Stimulated activated CD4-positive, alpha-beta T cell treated with anti-CD3 and anti-CD28 coated beads, Interleukin-2, amount 100 ng/mL, for 48 hours (primary cell): Measurements from ENCODE around the gene CFTR.
"Not testable (repeated sequence)": the region's sequence is repeated elsewhere in the genome, so short reads cannot be mapped to it uniquely, and the experiment has no call there.

Experiments
- DNase-seq, 2 donors: peaks; one replicate each; pipeline ENCODE4 v3.0.0-alpha.2; 2020

Gene CFTR

DNA sequence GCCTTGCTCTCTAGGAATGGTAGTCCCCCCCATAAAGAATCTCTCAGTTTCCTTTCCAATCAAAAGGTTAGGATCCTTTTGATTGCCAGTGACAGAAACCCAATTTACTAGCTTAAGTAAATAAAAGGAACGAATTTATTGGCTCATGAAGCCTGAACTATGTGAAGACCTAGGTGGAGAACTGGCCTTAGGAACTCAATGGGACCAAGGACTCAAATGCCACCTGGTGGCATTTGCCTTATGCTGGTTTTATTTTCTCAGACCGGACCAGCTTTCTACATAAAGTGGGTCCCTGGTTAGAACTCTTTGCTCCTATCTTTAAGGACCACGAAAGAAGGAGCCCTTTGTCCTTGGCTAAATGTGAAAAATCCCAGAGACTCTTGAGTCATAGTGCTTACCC lies 25.4 kb downstream of the CFTR start:
- no peak for DNase-seq

DNA sequence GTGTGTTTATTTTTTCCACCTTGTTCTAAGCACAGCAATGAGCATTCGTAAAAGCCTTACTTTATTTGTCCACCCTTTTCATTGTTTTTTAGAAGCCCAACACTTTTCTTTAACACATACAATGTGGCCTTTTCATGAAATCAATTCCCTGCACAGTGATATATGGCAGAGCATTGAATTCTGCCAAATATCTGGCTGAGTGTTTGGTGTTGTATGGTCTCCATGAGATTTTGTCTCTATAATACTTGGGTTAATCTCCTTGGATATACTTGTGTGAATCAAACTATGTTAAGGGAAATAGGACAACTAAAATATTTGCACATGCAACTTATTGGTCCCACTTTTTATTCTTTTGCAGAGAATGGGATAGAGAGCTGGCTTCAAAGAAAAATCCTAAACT lies 28.9 kb downstream of the CFTR start:
- DNase-seq: no peak

DNA sequence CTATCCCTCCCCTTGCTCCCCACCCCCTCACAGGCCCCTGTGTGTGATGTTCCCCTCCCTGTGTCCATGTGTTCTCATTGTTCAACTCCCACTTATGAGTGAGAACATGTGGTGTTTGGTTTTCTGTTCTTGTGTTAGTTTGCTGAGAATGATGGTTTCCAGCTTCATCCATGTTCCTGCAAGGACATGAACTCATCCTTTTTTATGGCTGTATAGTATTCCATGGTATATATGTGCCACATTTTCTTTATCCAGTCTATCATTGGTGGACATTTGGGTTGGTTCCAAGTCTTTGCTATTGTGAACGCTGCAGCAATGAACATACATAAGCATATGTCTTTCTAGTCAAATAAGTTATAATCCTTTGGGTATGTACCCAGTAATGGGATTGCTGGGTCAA lies 37.4 kb downstream of the CFTR start:
- not testable (repeated sequence) for DNase-seq

DNA sequence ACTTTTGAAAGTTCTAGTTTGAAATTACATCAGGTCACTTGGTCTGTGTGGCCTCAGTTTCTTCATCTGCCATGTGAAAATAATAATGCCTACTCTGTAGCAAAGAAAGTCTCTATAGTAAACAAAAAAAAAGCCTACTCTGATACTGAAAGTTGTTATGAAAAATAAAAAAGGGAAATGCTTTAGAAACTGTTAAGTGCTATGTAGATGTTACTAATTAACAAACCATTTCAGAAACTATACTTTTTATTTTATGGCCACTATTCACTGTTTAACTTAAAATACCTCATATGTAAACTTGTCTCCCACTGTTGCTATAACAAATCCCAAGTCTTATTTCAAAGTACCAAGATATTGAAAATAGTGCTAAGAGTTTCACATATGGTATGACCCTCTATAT lies 50.6 kb downstream of the CFTR start:
- DNase-seq: no peak

DNA sequence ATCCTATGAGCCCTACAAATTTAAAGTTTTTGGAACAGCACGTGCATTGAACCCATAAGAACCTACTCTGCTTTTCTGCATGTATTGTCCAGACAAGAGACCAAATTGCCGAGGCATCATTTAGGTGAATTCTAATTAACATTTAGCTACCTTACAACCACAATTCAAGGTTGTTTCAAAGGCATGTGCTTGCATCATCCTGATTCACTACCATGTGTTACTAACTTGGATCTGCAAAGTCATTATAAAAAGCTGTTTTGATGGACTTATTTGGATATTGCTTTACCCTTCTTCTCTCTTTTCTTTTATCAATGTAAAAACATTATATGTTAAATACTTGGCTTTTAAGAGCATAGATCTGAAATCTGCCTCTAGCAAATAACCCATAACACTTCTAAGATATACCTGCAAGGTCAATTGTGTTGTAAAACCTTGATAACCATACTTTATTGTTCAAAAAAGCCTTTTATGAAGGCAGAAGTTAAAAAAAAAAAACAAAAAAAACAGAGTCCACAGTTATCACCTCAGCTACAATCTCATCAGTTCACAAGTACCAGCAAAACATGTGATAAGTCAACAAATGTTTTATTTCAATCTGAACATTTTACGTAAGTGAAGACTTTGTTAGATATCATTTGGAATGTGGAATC lies 51.9 kb downstream of the CFTR start:
- DNase-seq: no peak

DNA sequence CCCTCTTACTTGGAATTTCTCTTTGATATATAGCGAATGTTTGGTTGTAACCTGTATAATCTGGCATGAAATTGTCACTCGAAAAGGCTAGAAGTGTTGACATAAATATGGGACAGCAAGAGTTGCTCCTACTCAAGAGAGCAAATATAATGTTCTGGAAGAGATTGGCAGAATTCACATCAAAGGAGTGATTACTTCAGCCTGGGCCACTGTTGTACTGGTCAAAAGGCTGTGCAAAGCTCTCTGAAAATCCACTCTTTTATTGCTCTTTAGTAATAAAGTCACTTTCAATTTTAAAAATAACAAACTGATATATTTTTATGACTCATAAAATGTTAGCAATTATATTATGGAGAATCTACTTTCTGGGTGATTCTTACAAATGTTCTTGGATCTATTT lies 58.2 kb downstream of the CFTR start:
- DNase-seq: no peak

DNA sequence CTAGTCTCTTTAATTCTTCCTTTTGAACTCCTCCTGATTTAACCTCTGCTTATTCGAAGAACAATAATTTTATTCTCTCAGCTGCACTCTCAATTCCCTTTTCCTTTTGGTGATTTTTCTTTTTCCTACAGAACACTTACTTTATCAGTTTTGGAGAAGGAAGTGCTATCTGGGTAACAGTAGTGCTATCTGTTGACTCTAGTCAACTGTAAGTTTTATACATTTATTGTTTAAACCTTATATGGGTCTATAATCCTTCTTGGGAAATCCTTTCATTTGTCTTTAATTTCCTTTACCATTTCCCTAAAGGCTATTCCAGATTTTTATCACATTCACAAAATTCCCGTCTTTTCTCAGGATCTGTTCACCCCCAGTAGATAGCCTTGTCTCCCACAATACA lies 64.2 kb downstream of the CFTR start:
- DNase-seq: no peak

DNA sequence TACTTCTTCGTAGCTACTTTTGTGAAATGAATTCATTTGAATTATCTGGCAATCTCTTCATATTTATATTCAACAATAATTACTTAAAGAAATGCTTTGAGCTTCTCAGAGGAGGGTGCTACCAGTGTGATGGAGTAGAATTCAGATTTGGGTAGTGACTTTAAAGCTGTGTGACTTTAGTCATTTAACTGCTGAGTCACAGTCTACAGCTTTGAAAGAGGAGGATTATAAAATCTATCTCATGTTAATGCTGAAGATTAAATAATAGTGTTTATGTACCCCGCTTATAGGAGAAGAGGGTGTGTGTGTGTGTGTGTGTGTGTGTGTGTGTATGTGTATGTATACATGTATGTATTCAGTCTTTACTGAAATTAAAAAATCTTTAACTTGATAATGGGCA lies 68.2 kb downstream of the CFTR start:
- no peak for DNase-seq

DNA sequence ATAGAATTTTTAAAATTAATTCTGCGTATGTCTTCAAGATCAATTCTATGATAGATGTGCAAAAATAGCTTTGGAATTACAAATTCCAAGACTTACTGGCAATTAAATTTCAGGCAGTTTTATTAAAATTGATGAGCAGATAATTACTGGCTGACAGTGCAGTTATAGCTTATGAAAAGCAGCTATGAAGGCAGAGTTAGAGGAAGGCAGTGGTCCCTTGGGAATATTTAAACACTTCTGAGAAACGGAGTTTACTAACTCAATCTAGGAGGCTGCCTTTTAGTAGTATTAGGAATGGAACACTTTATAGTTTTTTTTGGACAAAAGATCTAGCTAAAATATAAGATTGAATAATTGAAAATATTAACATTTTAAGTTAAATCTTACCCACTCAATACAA lies 70.8 kb downstream of the CFTR start:
- no peak for DNase-seq

DNA sequence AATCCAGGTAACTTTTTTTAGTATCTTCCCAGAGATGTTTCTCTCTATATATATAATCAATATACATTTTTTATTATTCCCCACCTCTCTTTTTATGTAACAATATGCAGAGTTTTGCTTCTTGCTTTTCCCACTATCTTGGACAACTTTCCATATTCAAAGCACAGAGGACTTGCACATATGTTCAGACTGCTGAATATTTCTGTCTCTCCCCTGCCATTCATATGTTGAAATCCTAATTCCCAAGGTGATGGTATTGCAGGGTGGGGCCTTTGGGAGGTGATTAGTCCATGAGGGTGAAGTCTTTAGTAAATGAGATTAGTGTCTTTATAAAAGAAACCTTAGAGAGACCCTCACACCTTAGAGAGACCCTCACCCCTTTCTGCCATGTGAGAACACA lies 72.8 kb downstream of the CFTR start:
- DNase-seq: no peak

DNA sequence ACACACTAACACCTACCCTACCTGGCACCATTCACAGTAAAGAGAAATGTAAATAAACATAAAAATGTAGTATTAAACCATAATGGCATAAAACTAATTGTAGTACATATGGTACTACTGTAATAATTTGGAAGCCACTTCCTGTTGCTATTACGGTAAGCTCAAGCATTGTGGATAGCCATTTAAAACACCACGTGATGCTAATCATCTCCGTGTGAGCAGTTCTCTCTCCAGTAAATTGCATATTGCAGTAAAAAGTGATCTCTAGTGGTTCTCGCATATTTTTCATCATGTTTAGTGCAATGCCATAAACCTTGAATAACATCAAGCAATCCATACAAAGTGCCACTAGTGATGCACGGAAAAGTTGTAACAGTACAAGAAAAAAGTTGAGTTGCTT lies 75.4 kb downstream of the CFTR start:
- DNase-seq: no peak

DNA sequence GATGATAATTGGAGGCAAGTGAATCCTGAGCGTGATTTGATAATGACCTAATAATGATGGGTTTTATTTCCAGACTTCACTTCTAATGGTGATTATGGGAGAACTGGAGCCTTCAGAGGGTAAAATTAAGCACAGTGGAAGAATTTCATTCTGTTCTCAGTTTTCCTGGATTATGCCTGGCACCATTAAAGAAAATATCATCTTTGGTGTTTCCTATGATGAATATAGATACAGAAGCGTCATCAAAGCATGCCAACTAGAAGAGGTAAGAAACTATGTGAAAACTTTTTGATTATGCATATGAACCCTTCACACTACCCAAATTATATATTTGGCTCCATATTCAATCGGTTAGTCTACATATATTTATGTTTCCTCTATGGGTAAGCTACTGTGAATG lies 79.6 kb downstream of the CFTR start:
- no peak for DNase-seq

DNA sequence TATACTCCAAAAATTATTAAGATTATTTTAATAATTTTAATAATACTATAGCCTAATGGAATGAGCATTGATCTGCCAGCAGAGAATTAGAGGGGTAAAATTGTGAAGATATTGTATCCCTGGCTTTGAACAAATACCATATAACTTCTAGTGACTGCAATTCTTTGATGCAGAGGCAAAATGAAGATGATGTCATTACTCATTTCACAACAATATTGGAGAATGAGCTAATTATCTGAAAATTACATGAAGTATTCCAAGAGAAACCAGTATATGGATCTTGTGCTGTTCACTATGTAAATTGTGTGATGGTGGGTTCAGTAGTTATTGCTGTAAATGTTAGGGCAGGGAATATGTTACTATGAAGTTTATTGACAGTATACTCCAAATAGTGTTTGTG lies 80.2 kb downstream of the CFTR start:
- DNase-seq: no peak

DNA sequence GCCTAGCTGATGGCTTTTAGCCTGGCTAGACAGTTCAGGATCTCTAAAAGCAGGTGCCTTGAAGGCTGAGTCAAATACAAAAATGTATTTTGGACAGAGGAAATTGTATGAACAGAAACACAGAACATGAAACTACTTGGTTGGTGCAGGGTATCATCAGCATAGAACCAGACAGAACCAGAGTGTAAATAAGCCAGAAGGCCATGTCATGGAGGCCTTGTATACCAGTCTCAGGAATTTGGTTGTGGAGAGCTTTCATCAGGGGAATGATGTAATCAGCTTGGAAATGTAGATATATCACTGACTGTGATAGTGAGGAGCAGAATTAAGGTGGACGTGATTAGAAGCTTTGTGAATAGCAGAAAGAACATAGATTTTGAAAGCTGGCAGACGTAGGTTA lies 82.9 kb downstream of the CFTR start:
- no peak for DNase-seq

DNA sequence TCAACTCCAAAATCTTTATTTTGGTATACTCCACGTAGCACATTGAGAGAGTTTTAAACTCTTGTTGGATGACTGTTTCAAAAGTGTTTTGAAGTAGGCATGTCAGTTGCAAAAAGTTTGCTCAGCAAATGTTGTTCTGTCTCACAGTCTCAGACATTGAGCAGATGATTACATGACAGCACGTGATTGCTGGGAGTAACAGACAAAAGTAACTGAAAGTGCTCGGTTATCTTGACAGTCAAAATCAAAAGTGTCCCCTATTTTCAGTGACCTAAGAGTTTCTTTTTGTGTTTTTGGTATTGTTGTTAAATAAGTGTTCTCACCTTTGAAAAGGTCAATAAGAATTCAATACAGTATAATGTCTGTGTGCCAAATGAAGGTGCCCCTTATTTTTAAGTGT lies 84.3 kb downstream of the CFTR start:
- DNase-seq: no peak

DNA sequence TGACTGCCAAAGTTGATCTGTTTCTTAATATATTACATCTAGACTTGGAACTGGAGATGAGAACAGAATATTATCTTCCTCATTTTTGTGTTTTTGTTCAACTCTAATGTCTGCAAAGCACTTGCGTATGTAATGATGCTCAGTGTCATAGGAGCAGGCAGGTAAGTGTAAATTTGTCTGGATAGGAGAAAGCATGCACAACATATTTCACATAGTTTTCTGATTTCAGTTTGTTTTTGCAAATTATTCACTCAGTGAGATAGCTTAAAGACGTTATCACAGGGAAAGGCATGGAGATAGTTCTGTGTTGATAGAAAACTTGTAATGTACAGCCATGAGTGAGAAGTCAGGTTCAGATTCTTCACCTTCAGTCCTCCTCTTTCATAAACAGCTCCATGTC lies 84.8 kb downstream of the CFTR start:
- DNase-seq: no peak

DNA sequence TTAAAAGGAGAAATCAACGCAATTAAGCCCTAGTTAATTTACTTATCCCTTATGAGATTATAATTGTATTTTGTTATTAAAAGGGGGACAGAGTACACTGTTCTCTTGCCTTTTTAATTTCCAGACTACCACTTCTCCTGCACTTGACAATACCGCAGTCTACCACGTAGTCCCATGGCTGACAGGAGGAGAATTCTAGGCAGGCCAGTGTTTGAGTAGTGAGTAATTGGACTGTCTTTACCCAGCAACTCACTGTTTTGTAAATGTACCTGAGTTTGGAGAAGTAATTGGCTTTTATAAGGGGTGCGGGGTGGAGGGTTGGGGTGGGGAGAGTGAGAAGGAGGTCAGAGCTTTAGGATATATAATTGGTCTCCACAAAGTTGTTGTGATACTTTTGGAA lies 85.4 kb downstream of the CFTR start:
- no peak for DNase-seq

DNA sequence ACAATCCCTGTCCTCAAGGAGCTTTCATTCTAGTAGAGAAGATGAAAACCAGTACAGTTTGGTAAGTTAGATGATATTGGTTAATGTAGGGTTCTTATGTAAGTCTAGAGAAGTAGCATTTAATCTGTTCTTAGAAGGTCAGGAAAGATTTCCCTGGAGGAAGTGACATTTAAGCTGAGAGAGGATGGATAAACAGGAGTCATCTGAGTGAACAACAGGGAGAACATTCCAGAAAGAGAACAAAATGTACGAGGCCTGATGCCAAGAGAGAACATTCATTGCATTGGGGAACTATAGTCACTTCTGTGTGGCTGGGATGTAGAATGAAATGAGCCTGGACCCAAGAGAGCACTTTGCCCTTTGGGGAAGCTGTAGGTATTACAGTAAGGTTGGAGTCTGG lies 88.0 kb downstream of the CFTR start:
- DNase-seq: no peak

DNA sequence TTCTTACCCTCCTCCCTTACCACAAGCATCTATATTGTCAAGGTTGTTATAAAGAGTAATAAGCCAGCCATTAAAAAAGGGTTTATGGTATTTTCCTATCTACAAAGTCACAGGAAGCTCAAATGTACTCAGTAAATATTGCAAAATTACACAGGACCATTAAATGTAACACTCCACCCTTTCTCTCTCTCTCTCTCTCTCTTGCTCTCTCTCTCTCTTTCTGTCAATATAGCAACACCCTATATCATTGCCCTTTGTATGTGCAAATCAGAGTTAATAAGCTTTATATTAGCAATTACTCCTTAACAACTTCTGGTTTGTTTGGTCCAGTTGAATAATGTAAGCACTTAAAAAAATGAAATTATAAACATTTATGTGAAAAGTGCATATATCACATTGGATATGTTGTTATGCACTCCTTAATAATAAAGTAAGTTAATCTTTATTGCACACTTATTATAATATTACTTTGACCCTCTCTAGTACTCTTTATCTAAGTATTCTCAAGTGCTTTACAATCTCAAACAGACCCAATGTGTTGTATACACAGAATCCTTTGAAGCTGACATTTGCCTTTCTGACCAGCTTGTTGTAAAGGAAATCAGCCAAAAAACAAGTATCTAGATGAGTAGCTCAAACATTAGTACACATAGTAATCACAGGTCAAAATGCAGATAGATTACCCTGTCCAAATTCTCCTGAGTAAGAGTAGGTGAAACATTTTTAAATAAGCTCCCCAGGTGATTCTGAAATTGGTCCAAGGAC lies 93.2 kb downstream of the CFTR start:
- DNase-seq: no peak

DNA sequence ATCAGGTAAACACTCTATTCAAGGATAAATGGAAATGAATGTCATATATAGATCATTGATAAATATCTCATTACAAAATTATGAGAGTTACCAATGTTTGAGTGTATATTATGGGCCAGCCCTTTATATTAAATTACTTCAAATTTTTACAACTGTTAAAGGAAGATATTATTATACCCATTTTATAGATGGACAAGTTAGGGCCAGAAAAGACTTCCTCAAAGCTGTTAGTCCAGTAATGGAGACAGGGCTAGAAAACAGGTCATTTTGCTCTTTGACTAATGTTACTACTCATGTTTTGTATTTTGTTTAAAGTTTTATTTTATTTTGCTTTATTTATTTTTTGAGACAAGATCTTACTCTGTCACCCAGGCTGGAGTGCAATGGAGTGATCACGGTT lies 101.6 kb downstream of the CFTR start:
- DNase-seq: no peak

DNA sequence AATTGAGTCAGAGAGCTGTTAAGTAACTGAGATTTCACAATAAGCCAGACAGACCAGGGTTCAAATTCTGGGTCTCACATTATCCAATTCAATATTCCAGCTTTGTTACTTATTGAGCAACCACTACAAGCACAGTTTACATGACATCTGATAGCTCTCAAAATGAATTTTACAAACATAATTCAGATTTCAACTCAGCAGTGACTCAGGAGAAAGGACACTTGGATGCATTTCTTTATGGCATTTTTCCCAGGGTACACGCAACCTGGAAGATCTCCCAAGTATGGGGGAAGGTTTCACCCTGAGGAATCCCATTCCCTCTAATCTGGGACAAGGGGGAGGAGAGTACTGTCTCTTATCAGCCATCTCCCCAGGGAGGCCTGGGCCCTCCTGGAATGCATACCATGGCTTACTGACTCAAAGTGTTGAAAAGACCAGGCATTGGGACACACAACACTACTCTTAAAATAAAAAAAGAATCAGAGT lies 102.4 kb downstream of the CFTR start:
- DNase-seq: no peak

DNA sequence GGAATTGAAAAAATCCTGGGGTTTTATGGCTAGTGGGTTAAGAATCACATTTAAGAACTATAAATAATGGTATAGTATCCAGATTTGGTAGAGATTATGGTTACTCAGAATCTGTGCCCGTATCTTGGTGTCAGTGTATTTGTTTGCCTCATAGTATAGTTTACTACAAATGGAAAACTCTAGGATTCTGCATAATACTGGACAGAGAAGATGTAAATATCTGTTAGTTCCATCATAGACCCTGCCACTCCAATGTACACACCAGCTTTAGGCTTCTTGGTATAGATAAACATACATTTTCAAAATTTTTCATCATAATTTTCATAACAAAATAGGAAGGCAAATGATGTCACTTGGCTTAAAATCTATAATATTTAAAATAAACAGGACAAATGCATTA lies 108.1 kb downstream of the CFTR start:
- no peak for DNase-seq

DNA sequence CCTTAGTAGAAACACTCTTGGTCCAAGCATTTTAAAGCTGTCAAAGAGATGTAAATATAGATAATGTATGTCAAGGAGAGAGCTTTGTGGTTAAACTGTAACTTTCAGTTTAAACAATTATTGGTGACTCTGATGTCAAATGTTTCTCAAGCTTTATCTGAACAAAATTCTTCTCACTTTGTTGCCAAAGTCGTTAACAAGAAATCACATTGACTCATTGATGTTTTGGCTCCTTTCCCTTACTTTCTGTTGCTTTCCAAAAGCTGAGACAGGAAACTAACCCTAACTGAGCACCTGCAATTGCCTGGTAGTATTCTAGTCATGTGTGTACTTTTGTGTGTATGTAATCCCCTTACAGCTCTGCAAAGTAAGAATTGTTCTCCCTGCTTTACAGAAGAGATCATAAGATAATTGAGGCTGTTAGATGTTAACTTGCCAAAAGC lies 108.5 kb downstream of the CFTR start:
- no peak for DNase-seq

DNA sequence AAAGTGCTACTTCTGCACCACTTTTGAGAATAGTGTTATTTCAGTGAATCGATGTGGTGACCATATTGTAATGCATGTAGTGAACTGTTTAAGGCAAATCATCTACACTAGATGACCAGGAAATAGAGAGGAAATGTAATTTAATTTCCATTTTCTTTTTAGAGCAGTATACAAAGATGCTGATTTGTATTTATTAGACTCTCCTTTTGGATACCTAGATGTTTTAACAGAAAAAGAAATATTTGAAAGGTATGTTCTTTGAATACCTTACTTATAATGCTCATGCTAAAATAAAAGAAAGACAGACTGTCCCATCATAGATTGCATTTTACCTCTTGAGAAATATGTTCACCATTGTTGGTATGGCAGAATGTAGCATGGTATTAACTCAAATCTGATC lies 110.4 kb downstream of the CFTR start:
- no peak for DNase-seq
